ENCODE results near the gene ITGB5.

DNA sequence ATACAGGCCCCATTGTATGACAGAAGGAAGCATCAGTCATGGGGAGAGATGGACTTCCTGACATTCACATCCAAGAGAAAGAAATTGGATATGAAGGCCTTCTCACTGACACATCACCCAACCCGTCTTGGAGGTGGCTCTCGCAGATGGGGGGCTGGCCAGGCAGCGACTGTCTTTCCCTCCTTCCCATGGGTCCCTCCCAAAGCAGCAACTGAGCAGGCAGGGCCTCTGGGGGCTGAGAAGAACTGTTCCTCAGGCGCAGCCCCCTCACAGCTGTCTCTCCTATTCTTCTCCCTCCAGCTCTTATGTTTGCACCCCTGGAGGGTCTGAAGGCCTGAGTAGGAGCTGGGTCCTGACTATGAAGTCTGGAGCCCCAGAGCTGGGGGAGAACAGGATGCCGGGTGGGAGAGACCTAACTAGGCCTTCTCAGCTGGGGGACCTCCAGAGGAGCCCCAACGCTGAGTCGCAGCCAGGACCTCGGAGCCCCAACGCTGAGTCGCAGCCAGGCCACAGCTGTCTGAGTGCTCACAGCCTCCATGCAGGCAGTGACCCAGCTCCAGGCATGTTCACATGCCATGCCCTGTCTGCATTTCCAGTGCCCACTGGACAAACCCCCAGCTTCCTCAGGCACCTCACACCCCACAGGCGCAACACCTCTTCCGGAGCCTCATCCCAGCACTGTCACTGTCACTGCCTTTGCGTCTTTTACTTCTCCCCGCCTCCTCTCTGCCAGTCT is 127.3 kb downstream of the ITGB5 start:
- TF ChIP-seq, protein P1, sequence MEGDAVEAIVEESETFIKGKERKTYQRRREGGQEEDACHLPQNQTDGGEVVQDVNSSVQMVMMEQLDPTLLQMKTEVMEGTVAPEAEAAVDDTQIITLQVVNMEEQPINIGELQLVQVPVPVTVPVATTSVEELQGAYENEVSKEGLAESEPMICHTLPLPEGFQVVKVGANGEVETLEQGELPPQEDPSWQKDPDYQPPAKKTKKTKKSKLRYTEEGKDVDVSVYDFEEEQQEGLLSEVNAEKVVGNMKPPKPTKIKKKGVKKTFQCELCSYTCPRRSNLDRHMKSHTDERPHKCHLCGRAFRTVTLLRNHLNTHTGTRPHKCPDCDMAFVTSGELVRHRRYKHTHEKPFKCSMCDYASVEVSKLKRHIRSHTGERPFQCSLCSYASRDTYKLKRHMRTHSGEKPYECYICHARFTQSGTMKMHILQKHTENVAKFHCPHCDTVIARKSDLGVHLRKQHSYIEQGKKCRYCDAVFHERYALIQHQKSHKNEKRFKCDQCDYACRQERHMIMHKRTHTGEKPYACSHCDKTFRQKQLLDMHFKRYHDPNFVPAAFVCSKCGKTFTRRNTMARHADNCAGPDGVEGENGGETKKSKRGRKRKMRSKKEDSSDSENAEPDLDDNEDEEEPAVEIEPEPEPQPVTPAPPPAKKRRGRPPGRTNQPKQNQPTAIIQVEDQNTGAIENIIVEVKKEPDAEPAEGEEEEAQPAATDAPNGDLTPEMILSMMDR (conservative IDR thresholded peaks at IDR 0.05; ENCODE audit: low read depth, low read length): no peak
- TF ChIP-seq EZH2 (IDR thresholded peaks at IDR 0.05; ENCODE audit: low read length, unreplicated experiment): no peak
